PC-9 (cell line): Measurements from ENCODE around the gene ACTR1B.
"Not testable (repeated sequence)": the region's sequence is repeated elsewhere in the genome, so short reads cannot be mapped to it uniquely, and the experiment has no call there.

Experiments used
- EZH2 ChIP-seq: fragments of 200-600 bp; sonication (generic); IDR thresholded peaks from 2 replicates; pipeline ENCODE4 v1.8.0; 2017; ENCODE audit warnings: antibody characterized with exemption, low read depth
- TF ChIP-seq, protein P1 (sequence below): fragments of 200-600 bp; sonication (generic); conservative IDR thresholded peaks from 2 replicates; pipeline ENCODE4 v1.6.1; 2017; ENCODE audit warnings: mixed run types, antibody characterized with exemption, mild to moderate bottlenecking, moderate library complexity

DNA sequence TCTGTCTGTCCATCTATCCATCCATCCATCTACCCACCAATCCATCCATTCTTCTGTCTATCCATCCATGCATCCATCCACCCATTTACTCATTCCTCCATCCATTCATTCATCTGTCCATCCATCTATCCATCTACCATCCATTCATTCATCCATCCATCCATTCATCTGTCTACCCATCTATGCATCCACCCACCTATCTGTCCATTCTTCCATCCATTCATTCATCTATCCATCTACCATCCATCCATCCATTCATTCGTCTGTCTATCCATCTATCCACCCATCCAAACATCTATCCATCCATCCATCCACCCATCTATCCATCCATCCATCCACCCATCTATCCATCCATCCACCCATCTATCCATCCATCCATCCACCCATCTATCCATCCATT, 43.4 kb downstream of the ACTR1B start:
- TF ChIP-seq, protein P1, sequence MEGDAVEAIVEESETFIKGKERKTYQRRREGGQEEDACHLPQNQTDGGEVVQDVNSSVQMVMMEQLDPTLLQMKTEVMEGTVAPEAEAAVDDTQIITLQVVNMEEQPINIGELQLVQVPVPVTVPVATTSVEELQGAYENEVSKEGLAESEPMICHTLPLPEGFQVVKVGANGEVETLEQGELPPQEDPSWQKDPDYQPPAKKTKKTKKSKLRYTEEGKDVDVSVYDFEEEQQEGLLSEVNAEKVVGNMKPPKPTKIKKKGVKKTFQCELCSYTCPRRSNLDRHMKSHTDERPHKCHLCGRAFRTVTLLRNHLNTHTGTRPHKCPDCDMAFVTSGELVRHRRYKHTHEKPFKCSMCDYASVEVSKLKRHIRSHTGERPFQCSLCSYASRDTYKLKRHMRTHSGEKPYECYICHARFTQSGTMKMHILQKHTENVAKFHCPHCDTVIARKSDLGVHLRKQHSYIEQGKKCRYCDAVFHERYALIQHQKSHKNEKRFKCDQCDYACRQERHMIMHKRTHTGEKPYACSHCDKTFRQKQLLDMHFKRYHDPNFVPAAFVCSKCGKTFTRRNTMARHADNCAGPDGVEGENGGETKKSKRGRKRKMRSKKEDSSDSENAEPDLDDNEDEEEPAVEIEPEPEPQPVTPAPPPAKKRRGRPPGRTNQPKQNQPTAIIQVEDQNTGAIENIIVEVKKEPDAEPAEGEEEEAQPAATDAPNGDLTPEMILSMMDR, result not testable (repeated sequence)
- not testable (repeated sequence) for TF ChIP-seq EZH2
